HepG2 (cell line): ENCODE measurements around the gene EFNA3. TPM values are rescaled to one million over a fixed set of nuclear protein-coding genes. Genes with fewer than 3 reads are reported as not detected.

Source experiments
- BCL3 ChIP-seq: sonication (generic); formaldehyde crosslinking; IDR thresholded peaks from 2 replicates; pipeline ENCODE4 v1.5.1; 2020; ENCODE audit warnings: mild to moderate bottlenecking, missing genetic modification reagents, moderate library complexity
- CEBPB ChIP-seq: IDR thresholded peaks from 2 replicates; pipeline ENCODE4 v1.6.1; 2011; ENCODE audit warnings: low read depth, low read length, improper control_type of control experiment, borderline replicate concordance
- ELF1 ChIP-seq: sonication (generic); formaldehyde crosslinking; IDR thresholded peaks from 2 replicates; pipeline ENCODE4 v1.4.0; 2020; ENCODE audit warnings: missing genetic modification reagents
- ETV6 ChIP-seq: sonication (generic); formaldehyde crosslinking; conservative IDR thresholded peaks from 2 replicates; pipeline ENCODE4 v1.4.0; 2020; ENCODE audit warnings: missing genetic modification reagents
- FOSL2 ChIP-seq: sonication (generic); formaldehyde crosslinking; IDR thresholded peaks from 2 replicates; pipeline ENCODE4 v1.4.0; 2020; ENCODE audit warnings: missing genetic modification reagents
- HNRNPH1 ChIP-seq: fragments of 200-400 bp; formaldehyde crosslinking; optimal IDR thresholded peaks from 2 replicates; pipeline ENCODE3; 2017; ENCODE audit warnings: mild to moderate bottlenecking, low read depth, low read length
- HNRNPLL ChIP-seq: fragments of 200-400 bp; formaldehyde crosslinking; IDR thresholded peaks from 2 replicates; pipeline ENCODE4 v1.6.1; 2017; ENCODE audit warnings: mild to moderate bottlenecking, low read depth, low read length; ENCODE audit not compliant: poor library complexity, severe bottlenecking
- IRX3 ChIP-seq: sonication (generic); formaldehyde crosslinking; IDR thresholded peaks from 2 replicates; pipeline ENCODE4 v1.8.1; 2023; ENCODE audit warnings: mild to moderate bottlenecking, low read depth, missing genetic modification reagents, borderline replicate concordance
- KDM3A ChIP-seq: IDR thresholded peaks from 2 replicates; pipeline ENCODE4 v1.6.1; 2018; ENCODE audit warnings: low read depth, missing compliant biosample characterization
- KMT2B ChIP-seq: IDR thresholded peaks from 2 replicates; pipeline ENCODE4 v1.6.1; 2016; ENCODE audit warnings: missing genetic modification reagents, missing compliant biosample characterization
- MLLT10 ChIP-seq: sonication (generic); formaldehyde crosslinking; IDR thresholded peaks from 2 replicates; pipeline ENCODE4 v1.4.0; 2020; ENCODE audit warnings: missing genetic modification reagents
- NCOA2 ChIP-seq: sonication (generic); formaldehyde crosslinking; IDR thresholded peaks from 2 replicates; pipeline ENCODE4 v1.8.0; 2022; ENCODE audit warnings: inconsistent platforms
- NFRKB ChIP-seq: fragments of 450-650 bp; IDR thresholded peaks from 2 replicates; pipeline ENCODE4 v1.6.1; 2017
- PAX8 ChIP-seq: sonication (generic); formaldehyde crosslinking; IDR thresholded peaks from 2 replicates; pipeline ENCODE4 v1.8.0; 2022; ENCODE audit warnings: mild to moderate bottlenecking, missing genetic modification reagents, borderline replicate concordance
- PITX1 ChIP-seq: sonication (generic); formaldehyde crosslinking; IDR thresholded peaks from 2 replicates; pipeline ENCODE4 v1.5.1; 2020; ENCODE audit warnings: mild to moderate bottlenecking, missing genetic modification reagents
- RBFOX2 ChIP-seq: fragments of 200-400 bp; formaldehyde crosslinking; IDR thresholded peaks from 2 replicates; pipeline ENCODE4 v1.6.1; 2017; ENCODE audit warnings: low read depth, mild to moderate bottlenecking, low read length
- SMAD9 ChIP-seq: sonication (generic); formaldehyde crosslinking; IDR thresholded peaks from 2 replicates; pipeline ENCODE4 v1.5.1; 2020; ENCODE audit warnings: mild to moderate bottlenecking, missing genetic modification reagents
- SOX6 ChIP-seq, 2 experiments: fragments of 450-650 bp in 1 of 2; sonication (generic) in 1 of 2; formaldehyde crosslinking in 1 of 2; IDR thresholded peaks; 2 replicates each; pipeline versions ENCODE4 v1.4.0 to v1.6.1; 2017 to 2020; ENCODE audit warnings: antibody characterized with exemption in 1 of 2, mild to moderate bottlenecking in 1 of 2, missing genetic modification reagents in 1 of 2
- YEATS2 ChIP-seq: sonication (generic); formaldehyde crosslinking; IDR thresholded peaks from 2 replicates; pipeline ENCODE4 v1.4.0; 2020; ENCODE audit warnings: missing genetic modification reagents, borderline replicate concordance
- ZFP36L1 ChIP-seq: sonication (generic); formaldehyde crosslinking; IDR thresholded peaks from 2 replicates; pipeline ENCODE4 v1.8.0; 2022; ENCODE audit warnings: mild to moderate bottlenecking, missing genetic modification reagents, moderate library complexity
- ZNF253 ChIP-seq: sonication (generic); formaldehyde crosslinking; IDR thresholded peaks from 2 replicates; pipeline ENCODE4 v1.8.0; 2022; ENCODE audit warnings: mild to moderate bottlenecking, missing genetic modification reagents, borderline replicate concordance
- ZNF292 ChIP-seq: sonication (generic); formaldehyde crosslinking; IDR thresholded peaks from 2 replicates; pipeline ENCODE4 v1.8.1; 2022; ENCODE audit warnings: mild to moderate bottlenecking, low read depth, missing genetic modification reagents, borderline replicate concordance
- ZNF33A ChIP-seq: sonication (generic); formaldehyde crosslinking; IDR thresholded peaks from 2 replicates; pipeline ENCODE4 v1.5.1; 2020; ENCODE audit warnings: missing genetic modification reagents, mild to moderate bottlenecking, moderate library complexity, borderline replicate concordance
- ZNF350 ChIP-seq: sonication (generic); formaldehyde crosslinking; IDR thresholded peaks from 2 replicates; pipeline ENCODE4 v1.4.0; 2020; ENCODE audit warnings: mild to moderate bottlenecking, low read depth, missing genetic modification reagents, borderline replicate concordance
- ZNF609 ChIP-seq: sonication (generic); formaldehyde crosslinking; IDR thresholded peaks from 2 replicates; pipeline ENCODE4 v1.4.0; 2020; ENCODE audit warnings: mild to moderate bottlenecking, missing genetic modification reagents, borderline replicate concordance
- ZNF761 ChIP-seq: sonication (generic); formaldehyde crosslinking; conservative IDR thresholded peaks from 2 replicates; pipeline ENCODE4 v1.4.0; 2020; ENCODE audit warnings: mild to moderate bottlenecking, missing genetic modification reagents
- ZNF782 ChIP-seq: sonication (generic); formaldehyde crosslinking; IDR thresholded peaks from 2 replicates; pipeline ENCODE4 v1.4.0; 2020; ENCODE audit warnings: missing genetic modification reagents, mild to moderate bottlenecking, borderline replicate concordance
- polyA plus RNA-seq, 8 experiments: library from polyadenylated mRNA; depleted of rRNA in 3 of 8; stranded (reverse) in 7 of 8; unstranded in 1 of 8; fragments of >200 nt; fragmentation: Illumina TruSeq in 4 of 8; extraction: Trizol in 4 of 8; gene quantifications; 2 replicates each; pipeline versions ENCODE4 v1.2.1 to v1.2.3, GENCODE V29; 2011 to 2016; ENCODE audit warnings: low read depth in 4 of 8, missing spikeins in 1 of 8, mixed read lengths in 1 of 8; ENCODE audit not compliant: insufficient read depth in 1 of 8
- total RNA-seq, 5 experiments: library from RNA; depleted of rRNA; stranded (reverse); fragments of >200 nt; fragmentation: Illumina TruSeq; extraction: Trizol; gene quantifications; 2 replicates each; pipeline ENCODE4 v1.2.3, GENCODE V29; 2016; ENCODE audit warnings: low read depth in 1 of 5

The EFNA3 gene
- total and polyA plus RNA-seq, 2 of the 13 experiments (the other 11 are each of a cell fraction or from before 2014, with no cell fraction given): 1.0 to 5.7 TPM

- no peak for TF ChIP-seq KMT2B (CRISPR knock-in tag)
- no peak for TF ChIP-seq PITX1
- TF ChIP-seq NCOA2 (CRISPR knock-in tag): no peak
- TF ChIP-seq RBFOX2: no peak
- TF ChIP-seq PAX8 (CRISPR knock-in tag): no peak
- TF ChIP-seq ZNF782 (CRISPR knock-in tag): no peak
- TF ChIP-seq ZNF609 (CRISPR knock-in tag): peak; percentile 58
- no peak for TF ChIP-seq MLLT10 (CRISPR knock-in tag)
- no peak for TF ChIP-seq ZNF292
- peak; percentile 83 for TF ChIP-seq FOSL2 (CRISPR knock-in tag)
- no peak; the same call in 1 of the 2 replicates for TF ChIP-seq ZNF761
- TF ChIP-seq ELF1 (CRISPR knock-in tag): no peak
- no peak for TF ChIP-seq ZNF33A (CRISPR knock-in tag)
- no peak; the same call in 1 of the 2 replicates for TF ChIP-seq BCL3 (CRISPR knock-in tag)
- TF ChIP-seq NFRKB: no peak
- TF ChIP-seq ETV6 (CRISPR knock-in tag): no peak
- TF ChIP-seq KDM3A (CRISPR knock-in tag): 0 out of 2 replicates have a peak, but pooled peaks have one; percentile 13
- no peak for TF ChIP-seq HNRNPH1
- no peak for TF ChIP-seq HNRNPLL
- TF ChIP-seq YEATS2 (CRISPR knock-in tag): peak; percentile 61; the same call in 1 of the 2 replicates
- TF ChIP-seq ZFP36L1: peak; percentile 22; the same call in 1 of the 2 replicates
- TF ChIP-seq CEBPB: no peak
- no peak for TF ChIP-seq IRX3 (CRISPR knock-in tag)
- no peak for TF ChIP-seq SMAD9 (CRISPR knock-in tag)
- TF ChIP-seq ZNF253 (CRISPR knock-in tag): no peak
- TF ChIP-seq ZNF350 (CRISPR knock-in tag): no peak; the same call in 1 of the 2 replicates
- TF ChIP-seq SOX6 (IDR thresholded peaks at IDR 0.05): no peak
- TF ChIP-seq SOX6 (CRISPR knock-in tag; IDR thresholded peaks at IDR 0.05): no peak
These were observed 56.3 kb downstream of the EFNA3 start (continued) for GRCh38 chr1:155134880-155135414.
